ENCODE data around the gene CACNA2D1.

Gene CACNA2D1

GRCh38 chr7:82443547-82444219, at the start of gene CACNA2D1:
Gene CACNA2D1, minus strand, starts transcription at chr7:82443777.
- peak within 1 kb of the TSS; percentile 98 for H3K9ac ChIP-seq (ENCODE audit: low read length)
- H3K4me1 ChIP-seq (ENCODE audit: control insufficient read depth, insufficient read depth, low read length), result peaks cover 32% of the 10 kb centered on the region
- H3K27ac ChIP-seq (ENCODE audit: low read depth, low read length), result peak within 1 kb of the TSS; percentile 97
- no peaks in the 10 kb centered on the region for H3K36me3 ChIP-seq (ENCODE audit: control insufficient read depth, insufficient read depth, low read length)
- H3K4me3 ChIP-seq (ENCODE audit: low read depth, low read length), result peak within 1 kb of the TSS; percentile 94
- H3K27me3 ChIP-seq (ENCODE audit: control insufficient read depth, insufficient read depth, low read length), result 0 out of 2 replicates have a peak, but pooled peaks cover 3% of the 10 kb centered on the region
- no peaks in the 10 kb centered on the region for H3K9me3 ChIP-seq (ENCODE audit: control insufficient read depth, insufficient read depth, low read depth, low read length)

GRCh38 chr7:82481499-82482097, 38.0 kb upstream of the CACNA2D1 start:
- Histone ChIP-seq H3K9ac (ENCODE audit: low read length) (no peak overlapping the region), H3K27ac (ENCODE audit: low read depth, low read length) (no peak overlapping the region), H3K27me3 (ENCODE audit: control insufficient read depth, insufficient read depth, low read length) (no peaks in the 10 kb centered on the region), H3K4me1 (ENCODE audit: control insufficient read depth, insufficient read depth, low read length) (no peaks in the 10 kb centered on the region), H3K4me3 (ENCODE audit: low read depth, low read length) (no peak overlapping the region), H3K9me3 (ENCODE audit: control insufficient read depth, insufficient read depth, low read depth, low read length) (no peaks in the 10 kb centered on the region), H3K36me3 (ENCODE audit: control insufficient read depth, insufficient read depth, low read length) (no peaks in the 10 kb centered on the region)

GRCh38 chr7:82477733-82478515, 34.3 kb upstream of the CACNA2D1 start:
- H3K9ac ChIP-seq (ENCODE audit: low read length), result no peak overlapping the region
- H3K27ac ChIP-seq (ENCODE audit: low read depth, low read length), result no peak overlapping the region
- H3K4me1 ChIP-seq (ENCODE audit: control insufficient read depth, insufficient read depth, low read length), result no peaks in the 10 kb centered on the region; the same call in 1 of the 2 replicates
- no peaks in the 10 kb centered on the region for H3K9me3 ChIP-seq (ENCODE audit: control insufficient read depth, insufficient read depth, low read depth, low read length)
- no peak overlapping the region for H3K4me3 ChIP-seq (ENCODE audit: low read depth, low read length)
- no peaks in the 10 kb centered on the region for H3K27me3 ChIP-seq (ENCODE audit: control insufficient read depth, insufficient read depth, low read length)
- no peaks in the 10 kb centered on the region for H3K36me3 ChIP-seq (ENCODE audit: control insufficient read depth, insufficient read depth, low read length)

- Histone ChIP-seq H3K4me3 (ENCODE audit: low read depth, low read length) (no peak overlapping the region), H3K27me3 (ENCODE audit: control insufficient read depth, insufficient read depth, low read length) (no peaks in the 10 kb centered on the region), H3K9ac (ENCODE audit: low read length) (no peak overlapping the region), H3K9me3 (ENCODE audit: control insufficient read depth, insufficient read depth, low read depth, low read length) (no peaks in the 10 kb centered on the region), H3K36me3 (ENCODE audit: control insufficient read depth, insufficient read depth, low read length) (no peaks in the 10 kb centered on the region), H3K27ac (ENCODE audit: low read depth, low read length) (no peak overlapping the region), H3K4me1 (ENCODE audit: control insufficient read depth, insufficient read depth, low read length) (peaks cover 13% of the 10 kb centered on the region; the same call in 1 of the 2 replicates)
Observed at GRCh38 chr7:82472966-82473365, 29.4 kb upstream of the CACNA2D1 start.

GRCh38 chr7:82471351-82472020, 27.9 kb upstream of the CACNA2D1 start:
- Histone ChIP-seq H3K27me3 (ENCODE audit: control insufficient read depth, insufficient read depth, low read length) (no peaks in the 10 kb centered on the region), H3K27ac (ENCODE audit: low read depth, low read length) (no peak overlapping the region), H3K36me3 (ENCODE audit: control insufficient read depth, insufficient read depth, low read length) (no peaks in the 10 kb centered on the region), H3K9ac (ENCODE audit: low read length) (no peak overlapping the region), H3K4me1 (ENCODE audit: control insufficient read depth, insufficient read depth, low read length) (peaks cover 13% of the 10 kb centered on the region; the same call in 1 of the 2 replicates), H3K4me3 (ENCODE audit: low read depth, low read length) (no peak overlapping the region; the same call in 1 of the 2 replicates), H3K9me3 (ENCODE audit: control insufficient read depth, insufficient read depth, low read depth, low read length) (no peaks in the 10 kb centered on the region)

- no peaks in the 10 kb centered on the region for H3K36me3 ChIP-seq (ENCODE audit: control insufficient read depth, insufficient read depth, low read length)
- H3K4me3 ChIP-seq (ENCODE audit: low read depth, low read length), result no peak overlapping the region
- peaks cover 13% of the 10 kb centered on the region; the same call in 1 of the 2 replicates for H3K4me1 ChIP-seq (ENCODE audit: control insufficient read depth, insufficient read depth, low read length)
- H3K27me3 ChIP-seq (ENCODE audit: control insufficient read depth, insufficient read depth, low read length), result no peaks in the 10 kb centered on the region
- H3K27ac ChIP-seq (ENCODE audit: low read depth, low read length), result no peak overlapping the region
- H3K9me3 ChIP-seq (ENCODE audit: control insufficient read depth, insufficient read depth, low read depth, low read length), result 0 out of 2 replicates have a peak, but pooled peaks cover 4% of the 10 kb centered on the region
- no peak overlapping the region for H3K9ac ChIP-seq (ENCODE audit: low read length)
Observed at GRCh38 chr7:82469207-82469606, 25.6 kb upstream of the CACNA2D1 start.

GRCh38 chr7:82468435-82468834, 24.9 kb upstream of the CACNA2D1 start:
- no peaks in the 10 kb centered on the region for H3K27me3 ChIP-seq (ENCODE audit: control insufficient read depth, insufficient read depth, low read length)
- H3K36me3 ChIP-seq (ENCODE audit: control insufficient read depth, insufficient read depth, low read length), result no peaks in the 10 kb centered on the region
- H3K27ac ChIP-seq (ENCODE audit: low read depth, low read length), result no peak overlapping the region
- H3K9me3 ChIP-seq (ENCODE audit: control insufficient read depth, insufficient read depth, low read depth, low read length), result peaks cover 4% of the 10 kb centered on the region; the same call in 1 of the 2 replicates
- no peak overlapping the region for H3K4me3 ChIP-seq (ENCODE audit: low read depth, low read length)
- peaks cover 13% of the 10 kb centered on the region; the same call in 1 of the 2 replicates for H3K4me1 ChIP-seq (ENCODE audit: control insufficient read depth, insufficient read depth, low read length)
- H3K9ac ChIP-seq (ENCODE audit: low read length), result no peak overlapping the region

GRCh38 chr7:82467020-82467419, 23.4 kb upstream of the CACNA2D1 start:
- H3K4me3 ChIP-seq (ENCODE audit: low read depth, low read length), result no peak overlapping the region
- H3K27me3 ChIP-seq (ENCODE audit: control insufficient read depth, insufficient read depth, low read length), result no peaks in the 10 kb centered on the region

GRCh38 chr7:82464372-82464771, 20.8 kb upstream of the CACNA2D1 start:
- no peak overlapping the region for H3K9ac ChIP-seq (ENCODE audit: low read length)
- H3K9me3 ChIP-seq (ENCODE audit: control insufficient read depth, insufficient read depth, low read depth, low read length), result peaks cover 4% of the 10 kb centered on the region; the same call in 1 of the 2 replicates
- no peaks in the 10 kb centered on the region for H3K36me3 ChIP-seq (ENCODE audit: control insufficient read depth, insufficient read depth, low read length)
- H3K4me1 ChIP-seq (ENCODE audit: control insufficient read depth, insufficient read depth, low read length), result no peaks in the 10 kb centered on the region
- H3K4me3 ChIP-seq (ENCODE audit: low read depth, low read length), result no peak overlapping the region
- no peak overlapping the region for H3K27ac ChIP-seq (ENCODE audit: low read depth, low read length)
- H3K27me3 ChIP-seq (ENCODE audit: control insufficient read depth, insufficient read depth, low read length), result no peaks in the 10 kb centered on the region

More at GRCh38 chr7:82467020-82467419, 23.4 kb upstream of the CACNA2D1 start:
- Histone ChIP-seq H3K27ac (ENCODE audit: low read depth, low read length) (no peak overlapping the region), H3K36me3 (ENCODE audit: control insufficient read depth, insufficient read depth, low read length) (no peaks in the 10 kb centered on the region), H3K9ac (ENCODE audit: low read length) (no peak overlapping the region), H3K4me1 (ENCODE audit: control insufficient read depth, insufficient read depth, low read length) (peaks cover 12% of the 10 kb centered on the region; the same call in 1 of the 2 replicates), H3K9me3 (ENCODE audit: control insufficient read depth, insufficient read depth, low read depth, low read length) (peaks cover 4% of the 10 kb centered on the region; the same call in 1 of the 2 replicates)

GRCh38 chr7:82455295-82455694, 11.7 kb upstream of the CACNA2D1 start:
- H3K9me3 ChIP-seq (ENCODE audit: control insufficient read depth, insufficient read depth, low read depth, low read length), result no peaks in the 10 kb centered on the region
- H3K27ac ChIP-seq (ENCODE audit: low read depth, low read length), result no peak overlapping the region
- no peak overlapping the region for H3K9ac ChIP-seq (ENCODE audit: low read length)
- no peaks in the 10 kb centered on the region for H3K27me3 ChIP-seq (ENCODE audit: control insufficient read depth, insufficient read depth, low read length)
- no peak overlapping the region for H3K4me3 ChIP-seq (ENCODE audit: low read depth, low read length)
- H3K36me3 ChIP-seq (ENCODE audit: control insufficient read depth, insufficient read depth, low read length), result no peaks in the 10 kb centered on the region
- H3K4me1 ChIP-seq (ENCODE audit: control insufficient read depth, insufficient read depth, low read length), result 0 out of 2 replicates have a peak, but pooled peaks cover 2% of the 10 kb centered on the region

Measured in HUES6 (cell line).